ENCODE data around the gene IL22RA2. TPM values are rescaled to one million over a fixed set of nuclear protein-coding genes. Genes with fewer than 3 reads are reported as not detected.

Gene IL22RA2
- total and polyA plus RNA-seq, 2 experiments from 2014 or later: not detected

GRCh38 chr6:137161949-137162348 lies 11.5 kb downstream of the IL22RA2 start:
- Histone ChIP-seq H3F3A (ENCODE audit: insufficient read depth) (0 out of 2 replicates have a peak, but pooled peaks cover 5% of the 10 kb centered on the region), H3K9me2 (ENCODE audit: insufficient read depth) (no peaks in the 10 kb centered on the region), H3K9ac (no peak overlapping the region), H2AFZ (no peak overlapping the region), H3K9me3 (ENCODE audit: low read depth) (no peaks in the 10 kb centered on the region), H3K4me3 (no peak overlapping the region), H3K4me1 (ENCODE audit: insufficient read depth) (no peaks in the 10 kb centered on the region), H3K79me2 (ENCODE audit: insufficient read depth) (no peaks in the 10 kb centered on the region), H4K20me1 (ENCODE audit: insufficient read depth) (no peaks in the 10 kb centered on the region), H3K36me3 (ENCODE audit: low read depth) (no peaks in the 10 kb centered on the region), H3K27me3 (replicated peaks; ENCODE audit: insufficient read depth) (peaks cover 17% of the 10 kb centered on the region; the same call in 1 of the 2 replicates), H3K4me2 (ENCODE audit: unreplicated experiment) (no peak overlapping the region), H3K27ac (no peak overlapping the region)
- in situ Hi-C loops (cut with MboI): no loop called here
- TF ChIP-seq EZH2phosphoT487 (IDR thresholded peaks at IDR 0.05; ENCODE audit: insufficient read depth, low read depth) (no peak), EZH2 (IDR thresholded peaks at IDR 0.05; ENCODE audit: insufficient read depth, poor library complexity, severe bottlenecking) (no peak)
- no peak for DNase-seq
- WGBS, 2 experiments (ENCODE audit: low coverage in 1 of 2, low lambda C conversion rate in 2 of 2, missing lambda C conversion rate in 2 of 2): 17 to 28% methylated on average over 5 of the region's 5 CpGs

DNA sequence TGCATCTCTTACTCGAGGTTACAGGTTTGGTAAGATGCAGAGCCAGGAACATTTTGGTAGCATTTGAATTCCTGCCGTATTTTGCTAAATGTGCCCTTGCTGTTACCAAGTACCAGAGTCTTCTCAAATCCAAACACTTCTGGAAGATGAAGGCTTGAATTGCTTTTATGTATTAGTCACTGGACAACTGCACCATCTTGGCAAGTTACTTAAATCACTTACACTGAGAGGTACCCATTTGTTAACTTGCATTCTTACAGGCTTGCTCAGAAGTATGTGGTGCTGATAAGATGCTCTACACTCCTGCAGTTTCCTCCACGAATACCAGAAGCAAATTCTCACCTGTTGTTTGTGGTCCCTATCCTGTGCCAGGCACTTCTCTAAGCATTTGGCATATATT lies 12.7 kb downstream of the IL22RA2 start:
- H3K27me3 ChIP-seq (replicated peaks; ENCODE audit: insufficient read depth): peaks cover 17% of the 10 kb centered on the region; the same call in 1 of the 2 replicates
- H3K4me1 ChIP-seq (ENCODE audit: insufficient read depth): no peaks in the 10 kb centered on the region
- H3K4me3 ChIP-seq: no peak overlapping the region
- H4K20me1 ChIP-seq (ENCODE audit: insufficient read depth): no peaks in the 10 kb centered on the region
- no peak overlapping the region for H3K9ac ChIP-seq
- H3K27ac ChIP-seq: no peak overlapping the region
- in situ Hi-C loops (cut with MboI): no loop called here
- no peak overlapping the region for H3K4me2 ChIP-seq (ENCODE audit: unreplicated experiment)
- H3K9me3 ChIP-seq (ENCODE audit: low read depth): no peaks in the 10 kb centered on the region
- peaks cover 5% of the 10 kb centered on the region; the same call in 1 of the 2 replicates for H3F3A ChIP-seq (ENCODE audit: insufficient read depth)
- no peaks in the 10 kb centered on the region for H3K9me2 ChIP-seq (ENCODE audit: insufficient read depth)
- peak; percentile 36 for DNase-seq
- no peaks in the 10 kb centered on the region for H3K36me3 ChIP-seq (ENCODE audit: low read depth)
- no peaks in the 10 kb centered on the region for H3K79me2 ChIP-seq (ENCODE audit: insufficient read depth)
- TF ChIP-seq EZH2 (IDR thresholded peaks at IDR 0.05; ENCODE audit: insufficient read depth, poor library complexity, severe bottlenecking): no peak
- no peak for TF ChIP-seq EZH2phosphoT487 (IDR thresholded peaks at IDR 0.05; ENCODE audit: insufficient read depth, low read depth)
- H2AFZ ChIP-seq: no peak overlapping the region
- 52 to 55% methylated on average over 3 of the region's 3 CpGs for WGBS, 2 experiments (ENCODE audit: low coverage in 1 of 2, low lambda C conversion rate in 2 of 2, missing lambda C conversion rate in 2 of 2)

DNA sequence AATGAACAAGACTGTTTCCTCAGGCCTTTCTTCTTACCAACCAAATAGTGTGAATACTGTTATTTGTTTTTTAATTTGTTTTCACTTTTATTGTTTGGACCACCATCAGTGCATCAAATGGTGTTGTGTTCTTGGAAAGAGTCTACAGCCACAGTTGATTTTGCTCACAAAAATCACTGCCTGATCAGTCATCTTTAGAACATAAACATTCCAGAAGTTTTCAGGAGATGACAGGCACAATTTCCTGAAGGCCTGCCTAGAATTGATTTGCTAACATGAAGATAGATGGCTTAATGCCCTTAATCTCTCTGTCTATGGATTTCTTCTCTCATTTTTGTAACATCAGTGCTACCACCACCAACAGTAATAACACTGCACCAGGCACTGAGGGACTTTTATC lies 13.5 kb downstream of the IL22RA2 start:
- no peak for TF ChIP-seq EZH2phosphoT487 (IDR thresholded peaks at IDR 0.05; ENCODE audit: insufficient read depth, low read depth)
- Histone ChIP-seq H3K9me2 (ENCODE audit: insufficient read depth) (no peaks in the 10 kb centered on the region), H3K9me3 (ENCODE audit: low read depth) (no peaks in the 10 kb centered on the region), H3K79me2 (ENCODE audit: insufficient read depth) (no peaks in the 10 kb centered on the region), H3K4me3 (no peak overlapping the region), H3K27me3 (replicated peaks; ENCODE audit: insufficient read depth) (peaks cover 17% of the 10 kb centered on the region; the same call in 1 of the 2 replicates), H3K27ac (no peak overlapping the region), H3K4me1 (ENCODE audit: insufficient read depth) (no peaks in the 10 kb centered on the region), H2AFZ (no peak overlapping the region), H4K20me1 (ENCODE audit: insufficient read depth) (no peaks in the 10 kb centered on the region), H3K9ac (no peak overlapping the region), H3K36me3 (ENCODE audit: low read depth) (no peaks in the 10 kb centered on the region), H3F3A (ENCODE audit: insufficient read depth) (peaks cover 5% of the 10 kb centered on the region; the same call in 1 of the 2 replicates), H3K4me2 (ENCODE audit: unreplicated experiment) (no peak overlapping the region)
- DNase-seq: no peak
- in situ Hi-C loops (cut with MboI): no loop called here

GRCh38 chr6:137157601-137158000 lies 15.8 kb downstream of the IL22RA2 start:
- H3K9me2 ChIP-seq (ENCODE audit: insufficient read depth): no peaks in the 10 kb centered on the region
- no peak overlapping the region for H3K4me2 ChIP-seq (ENCODE audit: unreplicated experiment)
- no peaks in the 10 kb centered on the region for H3K36me3 ChIP-seq (ENCODE audit: low read depth)
- TF ChIP-seq EZH2phosphoT487 (IDR thresholded peaks at IDR 0.05; ENCODE audit: insufficient read depth, low read depth) (no peak), EZH2 (IDR thresholded peaks at IDR 0.05; ENCODE audit: insufficient read depth, poor library complexity, severe bottlenecking) (no peak)
- no peaks in the 10 kb centered on the region for H3K4me1 ChIP-seq (ENCODE audit: insufficient read depth)
- DNase-seq: no peak
- H3K79me2 ChIP-seq (ENCODE audit: insufficient read depth): no peaks in the 10 kb centered on the region
- no peak overlapping the region for H3K4me3 ChIP-seq
- no peak overlapping the region for H3K9ac ChIP-seq
- H4K20me1 ChIP-seq (ENCODE audit: insufficient read depth): no peaks in the 10 kb centered on the region
- no peaks in the 10 kb centered on the region for H3K9me3 ChIP-seq (ENCODE audit: low read depth)
- WGBS, 2 experiments (ENCODE audit: low coverage in 1 of 2, low lambda C conversion rate in 2 of 2, missing lambda C conversion rate in 2 of 2): 10 to 12% methylated on average over 4 of the region's 4 CpGs
- peaks cover 5% of the 10 kb centered on the region; the same call in 1 of the 2 replicates for H3F3A ChIP-seq (ENCODE audit: insufficient read depth)
- in situ Hi-C loops (cut with MboI): no loop called here
- H3K27ac ChIP-seq: no peak overlapping the region
- H3K27me3 ChIP-seq (replicated peaks; ENCODE audit: insufficient read depth): peaks cover 17% of the 10 kb centered on the region; the same call in 1 of the 2 replicates
- H2AFZ ChIP-seq: no peak overlapping the region

DNA sequence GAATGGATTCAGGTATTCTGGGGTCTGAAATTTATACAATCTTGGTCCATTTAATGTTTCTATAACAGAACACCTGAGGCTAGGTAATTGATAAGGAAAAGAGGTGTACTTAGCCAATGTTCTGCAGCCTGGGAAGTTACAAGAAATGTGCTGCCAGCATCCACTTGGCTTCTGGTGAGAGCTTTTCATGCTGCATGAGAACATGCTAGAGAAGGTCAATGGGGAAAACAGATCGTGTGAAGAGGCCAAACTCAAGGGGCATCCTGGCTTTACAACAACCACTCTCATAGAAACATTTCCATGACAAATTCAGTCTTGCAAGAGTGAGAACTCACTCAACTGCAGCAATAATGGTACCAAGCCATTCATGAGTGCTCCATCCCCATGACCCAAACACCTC lies 16.8 kb downstream of the IL22RA2 start:
- no peaks in the 10 kb centered on the region for H3K9me3 ChIP-seq (ENCODE audit: low read depth)
- in situ Hi-C loops (cut with MboI): no loop called here
- TF ChIP-seq EZH2phosphoT487 (IDR thresholded peaks at IDR 0.05; ENCODE audit: insufficient read depth, low read depth) (no peak), EZH2 (IDR thresholded peaks at IDR 0.05; ENCODE audit: insufficient read depth, poor library complexity, severe bottlenecking) (no peak)
- WGBS, 2 experiments (ENCODE audit: low coverage in 1 of 2, low lambda C conversion rate in 2 of 2, missing lambda C conversion rate in 2 of 2): 70 to 79% methylated on average over 1 of the region's 1 CpG
- no peaks in the 10 kb centered on the region for H4K20me1 ChIP-seq (ENCODE audit: insufficient read depth)
- H3F3A ChIP-seq (ENCODE audit: insufficient read depth): peaks cover 5% of the 10 kb centered on the region; the same call in 1 of the 2 replicates
- H3K4me1 ChIP-seq (ENCODE audit: insufficient read depth): no peaks in the 10 kb centered on the region
- H3K27ac ChIP-seq: no peak overlapping the region
- H3K27me3 ChIP-seq (replicated peaks; ENCODE audit: insufficient read depth): peaks cover 17% of the 10 kb centered on the region; the same call in 1 of the 2 replicates
- H3K79me2 ChIP-seq (ENCODE audit: insufficient read depth): no peaks in the 10 kb centered on the region
- no peak overlapping the region for H3K4me3 ChIP-seq
- H3K9me2 ChIP-seq (ENCODE audit: insufficient read depth): no peaks in the 10 kb centered on the region
- DNase-seq: no peak
- no peaks in the 10 kb centered on the region for H3K36me3 ChIP-seq (ENCODE audit: low read depth)
- no peak overlapping the region for H3K4me2 ChIP-seq (ENCODE audit: unreplicated experiment)
- no peak overlapping the region for H3K9ac ChIP-seq
- H2AFZ ChIP-seq: no peak overlapping the region
